ENCODE data around the gene SLC25A1. TPM values are rescaled to one million over a fixed set of nuclear protein-coding genes. Genes with fewer than 3 reads are reported as not detected.

Gene SLC25A1
- polyA plus RNA-seq, 1 of the 3 experiments (the other 2 are of a cell fraction): 44.7 TPM

DNA sequence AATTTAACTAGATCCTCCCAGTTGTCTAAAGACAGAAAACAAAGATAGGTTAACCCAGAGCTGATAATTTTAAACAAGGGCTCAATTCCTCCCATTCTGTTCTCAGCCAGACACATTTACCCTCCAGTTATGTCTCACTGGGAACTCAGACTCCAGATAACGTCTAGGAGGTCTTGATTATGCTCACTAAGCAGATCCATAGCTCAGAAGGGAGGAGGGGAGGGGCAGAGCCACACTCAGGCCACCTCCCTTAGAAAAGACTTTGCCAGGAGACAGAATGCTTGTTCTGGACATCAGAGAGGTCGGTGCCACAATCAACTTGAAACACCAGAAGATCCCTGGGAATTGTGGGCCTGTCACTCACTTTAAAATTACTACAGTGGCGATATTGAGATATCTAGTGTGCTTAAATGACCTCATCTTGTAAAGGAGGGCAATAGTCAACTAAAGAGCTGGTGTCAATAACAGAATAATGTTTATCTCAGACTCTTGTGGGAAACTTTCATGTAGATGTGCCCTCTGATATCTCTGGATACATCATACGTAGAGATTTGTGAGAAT is 29.8 kb upstream of the SLC25A1 start:
- Histone ChIP-seq H3K27me3 (ENCODE audit: insufficient read depth) (no peaks in the 10 kb centered on the region), H3F3A (replicated peaks; ENCODE audit: insufficient read depth) (peaks cover 8% of the 10 kb centered on the region), H2AFZ (ENCODE audit: low read depth) (no peak overlapping the region), H3K4me1 (ENCODE audit: control insufficient read depth in 1 of 2, insufficient read depth in 2 of 2, low read depth in 1 of 2, low read length in 1 of 2) (peaks cover 0 to 43% of the 10 kb centered on the region in 2 experiments; a peak in 2 of 4 replicates), H3K79me2 (ENCODE audit: insufficient read depth) (no peaks in the 10 kb centered on the region), H3K4me2 (no peak overlapping the region), H3K9me2 (no peaks in the 10 kb centered on the region), H4K20me1 (ENCODE audit: insufficient read depth) (no peaks in the 10 kb centered on the region), H3K9ac (no peak overlapping the region), H3K36me3 (replicated peaks in 1 of 2; ENCODE audit: control insufficient read depth in 1 of 2, insufficient read depth in 2 of 2, low read length in 1 of 2) (peaks cover 8 to 18% of the 10 kb centered on the region in 2 experiments), H3K9me3 (no peaks in the 10 kb centered on the region), H3K27ac (ENCODE audit: low read depth in 2 of 2, low read length in 1 of 2) (peak overlapping the region in 1 of 2 experiments; percentile 98; a peak in 2 of 4 replicates), H3K4me3 (ENCODE audit: low read depth in 2 of 2, low read length in 1 of 2) (no peak overlapping the region)
- TF ChIP-seq RXRA (IDR thresholded peaks at IDR 0.05; ENCODE audit: borderline replicate concordance, low read depth): no peak
- no peak for TF ChIP-seq CHD2 (IDR thresholded peaks at IDR 0.05; ENCODE audit: low read length, partially characterized antibody)
- TF ChIP-seq, protein P1, sequence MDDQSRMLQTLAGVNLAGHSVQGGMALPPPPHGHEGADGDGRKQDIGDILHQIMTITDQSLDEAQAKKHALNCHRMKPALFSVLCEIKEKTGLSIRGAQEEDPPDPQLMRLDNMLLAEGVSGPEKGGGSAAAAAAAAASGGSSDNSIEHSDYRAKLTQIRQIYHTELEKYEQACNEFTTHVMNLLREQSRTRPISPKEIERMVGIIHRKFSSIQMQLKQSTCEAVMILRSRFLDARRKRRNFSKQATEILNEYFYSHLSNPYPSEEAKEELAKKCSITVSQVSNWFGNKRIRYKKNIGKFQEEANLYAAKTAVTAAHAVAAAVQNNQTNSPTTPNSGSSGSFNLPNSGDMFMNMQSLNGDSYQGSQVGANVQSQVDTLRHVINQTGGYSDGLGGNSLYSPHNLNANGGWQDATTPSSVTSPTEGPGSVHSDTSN (IDR thresholded peaks at IDR 0.05): no peak
- peak; percentile 50 for TF ChIP-seq GATA2 (CRISPR knock-in tag; IDR thresholded peaks at IDR 0.05)
- no peak for TF ChIP-seq RCOR1 (IDR thresholded peaks at IDR 0.05; ENCODE audit: low read length)
- no peak for TF ChIP-seq SIN3A (IDR thresholded peaks at IDR 0.05; ENCODE audit: borderline replicate concordance, low read depth, low read length)
- TF ChIP-seq, protein P2, sequence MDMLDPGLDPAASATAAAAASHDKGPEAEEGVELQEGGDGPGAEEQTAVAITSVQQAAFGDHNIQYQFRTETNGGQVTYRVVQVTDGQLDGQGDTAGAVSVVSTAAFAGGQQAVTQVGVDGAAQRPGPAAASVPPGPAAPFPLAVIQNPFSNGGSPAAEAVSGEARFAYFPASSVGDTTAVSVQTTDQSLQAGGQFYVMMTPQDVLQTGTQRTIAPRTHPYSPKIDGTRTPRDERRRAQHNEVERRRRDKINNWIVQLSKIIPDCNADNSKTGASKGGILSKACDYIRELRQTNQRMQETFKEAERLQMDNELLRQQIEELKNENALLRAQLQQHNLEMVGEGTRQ (IDR thresholded peaks at IDR 0.05; ENCODE audit: borderline replicate concordance, low read depth, low read length): no peak
- TF ChIP-seq, protein P3, sequence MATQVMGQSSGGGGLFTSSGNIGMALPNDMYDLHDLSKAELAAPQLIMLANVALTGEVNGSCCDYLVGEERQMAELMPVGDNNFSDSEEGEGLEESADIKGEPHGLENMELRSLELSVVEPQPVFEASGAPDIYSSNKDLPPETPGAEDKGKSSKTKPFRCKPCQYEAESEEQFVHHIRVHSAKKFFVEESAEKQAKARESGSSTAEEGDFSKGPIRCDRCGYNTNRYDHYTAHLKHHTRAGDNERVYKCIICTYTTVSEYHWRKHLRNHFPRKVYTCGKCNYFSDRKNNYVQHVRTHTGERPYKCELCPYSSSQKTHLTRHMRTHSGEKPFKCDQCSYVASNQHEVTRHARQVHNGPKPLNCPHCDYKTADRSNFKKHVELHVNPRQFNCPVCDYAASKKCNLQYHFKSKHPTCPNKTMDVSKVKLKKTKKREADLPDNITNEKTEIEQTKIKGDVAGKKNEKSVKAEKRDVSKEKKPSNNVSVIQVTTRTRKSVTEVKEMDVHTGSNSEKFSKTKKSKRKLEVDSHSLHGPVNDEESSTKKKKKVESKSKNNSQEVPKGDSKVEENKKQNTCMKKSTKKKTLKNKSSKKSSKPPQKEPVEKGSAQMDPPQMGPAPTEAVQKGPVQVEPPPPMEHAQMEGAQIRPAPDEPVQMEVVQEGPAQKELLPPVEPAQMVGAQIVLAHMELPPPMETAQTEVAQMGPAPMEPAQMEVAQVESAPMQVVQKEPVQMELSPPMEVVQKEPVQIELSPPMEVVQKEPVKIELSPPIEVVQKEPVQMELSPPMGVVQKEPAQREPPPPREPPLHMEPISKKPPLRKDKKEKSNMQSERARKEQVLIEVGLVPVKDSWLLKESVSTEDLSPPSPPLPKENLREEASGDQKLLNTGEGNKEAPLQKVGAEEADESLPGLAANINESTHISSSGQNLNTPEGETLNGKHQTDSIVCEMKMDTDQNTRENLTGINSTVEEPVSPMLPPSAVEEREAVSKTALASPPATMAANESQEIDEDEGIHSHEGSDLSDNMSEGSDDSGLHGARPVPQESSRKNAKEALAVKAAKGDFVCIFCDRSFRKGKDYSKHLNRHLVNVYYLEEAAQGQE (IDR thresholded peaks at IDR 0.05; ENCODE audit: low read depth, low read length): no peak
- POLR2A ChIA-PET: interaction anchor here (1.4 kb wide), 1 partner anchor 29 kb away, joined by 6 read pairs; the partner anchor contains the start of gene SLC25A1
- WGBS (ENCODE audit: low lambda C conversion rate): 73% methylated on average over 4 of the region's 4 CpGs
- CTCF ChIA-PET: interaction anchor here (0.7 to 5.2 kb wide), 7 partner anchors 10 to 91 kb away, joined by 3 to 23 read pairs (median 5); partner anchors contain the start of genes ESS2 and SLC25A1
- peak; percentile 60 for DNase-seq

DNA sequence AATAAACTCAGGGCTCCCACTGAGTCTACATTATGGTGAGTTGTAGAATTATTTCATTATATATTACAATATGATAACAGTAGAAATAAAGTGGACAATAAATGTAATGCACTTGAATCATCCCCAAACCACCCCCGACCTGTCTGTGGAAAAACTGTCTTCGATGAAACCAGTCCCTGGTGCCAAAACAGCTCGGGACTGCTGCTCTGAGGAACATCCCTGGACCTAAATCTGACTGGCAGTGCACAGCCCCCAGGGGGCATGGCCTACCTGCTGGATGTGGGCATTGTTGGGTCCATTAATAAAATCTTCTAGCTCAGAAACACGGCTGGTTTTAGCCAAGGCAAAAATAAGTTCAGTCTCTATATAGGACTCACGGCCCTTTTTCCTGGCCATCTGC is 29.3 kb upstream of the SLC25A1 start:
- no peak for DNase-seq
- no peaks in the 10 kb centered on the region for H3K27me3 ChIP-seq (ENCODE audit: insufficient read depth)
- no peaks in the 10 kb centered on the region for H4K20me1 ChIP-seq (ENCODE audit: insufficient read depth)
- H3K36me3 ChIP-seq (replicated peaks in 1 of 2; ENCODE audit: control insufficient read depth in 1 of 2, insufficient read depth in 2 of 2, low read length in 1 of 2): peaks cover 8 to 18% of the 10 kb centered on the region in 2 experiments
- H3K4me2 ChIP-seq: no peak overlapping the region
- CTCF ChIA-PET: interaction anchor here (1.0 to 5.2 kb wide), 6 partner anchors 11 to 92 kb away, joined by 3 to 23 read pairs (median 6); partner anchors contain the start of genes ESS2 and SLC25A1
- H3K27ac ChIP-seq (ENCODE audit: low read depth in 2 of 2, low read length in 1 of 2): peak overlapping the region in 1 of 2 experiments; percentile 98; a peak in 2 of 4 replicates
- no peak overlapping the region for H2AFZ ChIP-seq (ENCODE audit: low read depth)
- H3K4me1 ChIP-seq (ENCODE audit: control insufficient read depth in 1 of 2, insufficient read depth in 2 of 2, low read depth in 1 of 2, low read length in 1 of 2): peaks cover 0 to 45% of the 10 kb centered on the region in 2 experiments; a peak in 2 of 4 replicates
- no peak overlapping the region for H3K9ac ChIP-seq
- H3K9me2 ChIP-seq: no peaks in the 10 kb centered on the region
- no peaks in the 10 kb centered on the region for H3K79me2 ChIP-seq (ENCODE audit: insufficient read depth)
- H3F3A ChIP-seq (replicated peaks; ENCODE audit: insufficient read depth): peaks cover 3% of the 10 kb centered on the region
- no peak overlapping the region for H3K4me3 ChIP-seq (ENCODE audit: low read depth in 2 of 2, low read length in 1 of 2)
- H3K9me3 ChIP-seq: no peaks in the 10 kb centered on the region
- 67% methylated on average over 5 of the region's 5 CpGs for WGBS (ENCODE audit: low lambda C conversion rate)
- POLR2A ChIA-PET: interaction anchor here (1.4 kb wide), 1 partner anchor 28 kb away, joined by 6 read pairs; the partner anchor contains the start of gene SLC25A1
- TF ChIP-seq, protein P4, sequence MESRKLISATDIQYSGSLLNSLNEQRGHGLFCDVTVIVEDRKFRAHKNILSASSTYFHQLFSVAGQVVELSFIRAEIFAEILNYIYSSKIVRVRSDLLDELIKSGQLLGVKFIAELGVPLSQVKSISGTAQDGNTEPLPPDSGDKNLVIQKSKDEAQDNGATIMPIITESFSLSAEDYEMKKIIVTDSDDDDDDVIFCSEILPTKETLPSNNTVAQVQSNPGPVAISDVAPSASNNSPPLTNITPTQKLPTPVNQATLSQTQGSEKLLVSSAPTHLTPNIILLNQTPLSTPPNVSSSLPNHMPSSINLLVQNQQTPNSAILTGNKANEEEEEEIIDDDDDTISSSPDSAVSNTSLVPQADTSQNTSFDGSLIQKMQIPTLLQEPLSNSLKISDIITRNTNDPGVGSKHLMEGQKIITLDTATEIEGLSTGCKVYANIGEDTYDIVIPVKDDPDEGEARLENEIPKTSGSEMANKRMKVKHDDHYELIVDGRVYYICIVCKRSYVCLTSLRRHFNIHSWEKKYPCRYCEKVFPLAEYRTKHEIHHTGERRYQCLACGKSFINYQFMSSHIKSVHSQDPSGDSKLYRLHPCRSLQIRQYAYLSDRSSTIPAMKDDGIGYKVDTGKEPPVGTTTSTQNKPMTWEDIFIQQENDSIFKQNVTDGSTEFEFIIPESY (IDR thresholded peaks at IDR 0.05; ENCODE audit: borderline replicate concordance, low read depth): no peak
- TF ChIP-seq MEF2A (IDR thresholded peaks at IDR 0.05; ENCODE audit: borderline replicate concordance, low read depth) (no peak), NFIC (IDR thresholded peaks at IDR 0.05; ENCODE audit: borderline replicate concordance) (no peak)
- TF ChIP-seq, protein P3 (IDR thresholded peaks at IDR 0.05; ENCODE audit: low read depth, low read length): no peak
